Prostate gland (tissue), 2 donors: ENCODE results near the gene SFXN3. TPM values are rescaled to one million over a fixed set of nuclear protein-coding genes. Genes with fewer than 3 reads are reported as not detected.

ENCODE experiments used
- DNase-seq: peaks from one replicate; pipeline ENCODE4 v3.0.0-alpha.2; 2019; ENCODE audit warnings: low spot score
- H3K27ac ChIP-seq, 2 donors: fragments of 200-600 bp; sonication (generic); 2 replicates each; pipeline ENCODE4 v1.5.1; 2017 to 2019
- H3K27me3 ChIP-seq: fragments of 200-600 bp; sonication (generic); replicated peaks from 2 replicates; pipeline ENCODE4 v1.5.1; 2019; ENCODE audit not compliant: insufficient read depth
- H3K36me3 ChIP-seq, 2 donors: fragments of 200-600 bp; sonication (generic); 1 replicate in 1 of 2; 2 replicates in 1 of 2; pipeline versions ENCODE4 v1.5.1 to v1.8.1; 2017 to 2019
- H3K4me1 ChIP-seq: fragments of 200-600 bp; sonication (generic); replicated peaks from 2 replicates; pipeline ENCODE4 v1.5.1; 2019
- H3K4me3 ChIP-seq, 2 donors: fragments of 200-600 bp; sonication (generic); 2 replicates each; pipeline ENCODE4 v1.5.1; 2017 to 2019
- H3K9me3 ChIP-seq: fragments of 200-600 bp; sonication (generic); 2 replicates; pipeline ENCODE4 v1.5.1; 2017
- CTCF ChIP-seq, 4 experiments: fragments of 200-600 bp in 2 of 4; fragments of 450-650 bp in 2 of 4; sonication (generic) in 2 of 4; IDR thresholded peaks; 1 replicate in 3 of 4; 2 replicates in 1 of 4; pipeline ENCODE4 v1.5.1; 2016 to 2019; ENCODE audit warnings: antibody characterized with exemption in 4 of 4, mild to moderate bottlenecking in 2 of 4, moderate library complexity in 2 of 4
- POLR2A ChIP-seq: fragments of 450-650 bp; IDR thresholded peaks from one replicate; pipeline ENCODE4 v1.6.1; 2016; ENCODE audit warnings: antibody characterized with exemption, mild to moderate bottlenecking
- POLR2AphosphoS5 ChIP-seq: sonication (generic); formaldehyde crosslinking; IDR thresholded peaks from one replicate; pipeline ENCODE4 v1.6.1; 2017; ENCODE audit warnings: antibody characterized with exemption
- WGBS: methylation state at CpG from one replicate; pipeline ENCODE4 v1.1.5; 2018; 5-methylcytosine and 5-hydroxymethylcytosine counted together
- intact Hi-C: fragments of 100-400 bp; cut with DNase I; formaldehyde crosslinking; loops from one replicate; pipeline ENCODE4 v1.14.2; 2022
- total RNA-seq, 2 donors: library from RNA; depleted of rRNA; stranded (reverse); fragments of >200 nt; gene quantifications; one replicate each; pipeline ENCODE4 v1.1.0, GENCODE V29; 2016

SFXN3 gene
- total RNA-seq, 2 donors from 2014 or later = 20.7 to 65.4 TPM

- Histone ChIP-seq H3K9me3 (no peaks in the 10 kb centered on the region), H3K4me1 (no peaks in the 10 kb centered on the region), H3K4me3 (no peak overlapping the region), H3K27me3 (no peaks in the 10 kb centered on the region), H3K36me3 (no peaks in the 10 kb centered on the region), H3K27ac (no peak overlapping the region)
- intact Hi-C loops = no loop called here
- WGBS = 81% methylated on average over 10 of the region's 10 CpGs
- no peak for DNase-seq
- no peak for TF ChIP-seq POLR2AphosphoS5
- no peak for TF ChIP-seq CTCF (IDR thresholded peaks at IDR 0.05)
- TF ChIP-seq POLR2A = no peak
Measured at GRCh38 chr10:101020427-101021075, 10.5 kb upstream of the SFXN3 start.

GRCh38 chr10:101021239-101021638, 9.8 kb upstream of the SFXN3 start:
- TF ChIP-seq CTCF (IDR thresholded peaks at IDR 0.05) = no peak
- Histone ChIP-seq H3K27me3 (no peaks in the 10 kb centered on the region), H3K27ac (no peak overlapping the region), H3K36me3 (no peaks in the 10 kb centered on the region), H3K4me1 (no peaks in the 10 kb centered on the region), H3K9me3 (no peaks in the 10 kb centered on the region), H3K4me3 (no peak overlapping the region)
- WGBS = 79% methylated on average over 4 of the region's 4 CpGs
- no peak for DNase-seq
- intact Hi-C loops = no loop called here

- intact Hi-C loops = no loop called here
- DNase-seq = no peak
- TF ChIP-seq CTCF (IDR thresholded peaks at IDR 0.05) (no peak), POLR2AphosphoS5 (no peak), POLR2A (no peak)
- WGBS = 84% methylated on average over 11 of the region's 11 CpGs
- Histone ChIP-seq H3K9me3 (no peaks in the 10 kb centered on the region), H3K27me3 (no peaks in the 10 kb centered on the region), H3K4me1 (no peaks in the 10 kb centered on the region), H3K36me3 (no peaks in the 10 kb centered on the region), H3K27ac (no peak overlapping the region), H3K4me3 (no peak overlapping the region)
Measured at GRCh38 chr10:101021692-101022251, 9.3 kb upstream of the SFXN3 start.

- no peaks in the 10 kb centered on the region for H3K36me3 ChIP-seq
- no peaks in the 10 kb centered on the region for H3K4me1 ChIP-seq
- H3K4me3 ChIP-seq = no peak overlapping the region
- H3K9me3 ChIP-seq = no peaks in the 10 kb centered on the region
- H3K27me3 ChIP-seq = no peaks in the 10 kb centered on the region
- WGBS = 93% methylated on average over 15 of the region's 15 CpGs
- intact Hi-C loops = no loop called here
- no peak for DNase-seq
- TF ChIP-seq POLR2AphosphoS5 (no peak), POLR2A (no peak), CTCF (IDR thresholded peaks at IDR 0.05) (no peak)
- H3K27ac ChIP-seq = no peak overlapping the region
Measured at GRCh38 chr10:101022967-101023705, 7.9 kb upstream of the SFXN3 start.
